Upper lobe of left lung (tissue), 6 donors: Measurements from ENCODE around the gene GRIK3. TPM values are rescaled to one million over a fixed set of nuclear protein-coding genes. Genes with fewer than 3 reads are reported as not detected.

ENCODE experiments used
- ATAC-seq, 2 donors: fragments of 200-7000 bp; cut with Tn5 transposase; one replicate each; pipeline ENCODE4 v1.9.1; 2022; ENCODE audit warnings: mild to moderate bottlenecking in 2 of 2, moderate library complexity in 2 of 2; ENCODE audit not compliant: low FRiP score in 2 of 2
- DNase-seq, 2 donors: peaks; one replicate each; pipeline ENCODE4 v3.0.0-alpha.2; 2019 to 2020
- H3K27ac ChIP-seq, 4 donors: fragments of 200-600 bp; sonication (generic); one replicate each; pipeline ENCODE4 v1.5.1; 2016 to 2019
- H3K27me3 ChIP-seq, 4 donors: fragments of 200-600 bp; sonication (generic); one replicate each; pipeline ENCODE4 v1.5.1; 2017 to 2019
- H3K36me3 ChIP-seq, 4 donors: fragments of 200-600 bp; sonication (generic); one replicate each; pipeline ENCODE4 v1.5.1; 2016 to 2019
- H3K4me1 ChIP-seq, 4 donors: fragments of 200-600 bp; sonication (generic); one replicate each; pipeline ENCODE4 v1.5.1; 2018 to 2019
- H3K4me3 ChIP-seq, 4 donors: fragments of 200-600 bp; sonication (generic); one replicate each; pipeline ENCODE4 v1.5.1; 2017 to 2019; ENCODE audit warnings: mild to moderate bottlenecking in 2 of 4, moderate library complexity in 1 of 4
- H3K9me3 ChIP-seq, 4 donors: fragments of 200-600 bp; sonication (generic); one replicate each; pipeline ENCODE4 v1.5.1; 2018 to 2019
- EP300 ChIP-seq, 4 donors: sonication (generic); formaldehyde crosslinking; IDR thresholded peaks; one replicate each; pipeline ENCODE4 v1.5.1; 2017; ENCODE audit warnings: antibody characterized with exemption in 4 of 4, control low read depth in 2 of 4
- POLR2A ChIP-seq, 4 donors: fragments of 450-650 bp; IDR thresholded peaks; one replicate each; pipeline ENCODE4 v1.5.1; 2016 to 2017; ENCODE audit warnings: antibody characterized with exemption in 4 of 4, mild to moderate bottlenecking in 2 of 4
- POLR2AphosphoS5 ChIP-seq, 2 donors: sonication (generic); formaldehyde crosslinking; IDR thresholded peaks; one replicate each; pipeline ENCODE4 v1.5.1; 2017; ENCODE audit warnings: antibody characterized with exemption in 2 of 2
- WGBS, 2 donors: methylation state at CpG; one replicate each; pipeline ENCODE4 v1.1.5; 2017 to 2018; 5-methylcytosine and 5-hydroxymethylcytosine counted together
- total RNA-seq, 6 donors: library from RNA; depleted of rRNA in 4 of 6; stranded (reverse); fragments of >200 nt in 4 of 6; gene quantifications; one replicate each; pipeline versions ENCODE4 v1.1.0 to v1.2.1, GENCODE V29; 2016 to 2021
- TF ChIP-seq, protein P1 (sequence below), 6 experiments: fragments of 450-650 bp in 4 of 6; fragments of 200-600 bp in 2 of 6; sonication (generic) in 2 of 6; IDR thresholded peaks; one replicate each; pipeline ENCODE4 v1.5.1; 2016 to 2019; ENCODE audit warnings: antibody characterized with exemption in 6 of 6
- donor health status: DM: no; HTN: no; CAD: no; lungs with moderate emphysema.
- donor health status: DM: no; HTN: yes; CAD: no; lungs with severe emphysema.

GRIK3 gene
- total RNA-seq, 6 donors from 2014 or later, result 0.10 to 0.22 TPM; not detected in 4

DNA sequence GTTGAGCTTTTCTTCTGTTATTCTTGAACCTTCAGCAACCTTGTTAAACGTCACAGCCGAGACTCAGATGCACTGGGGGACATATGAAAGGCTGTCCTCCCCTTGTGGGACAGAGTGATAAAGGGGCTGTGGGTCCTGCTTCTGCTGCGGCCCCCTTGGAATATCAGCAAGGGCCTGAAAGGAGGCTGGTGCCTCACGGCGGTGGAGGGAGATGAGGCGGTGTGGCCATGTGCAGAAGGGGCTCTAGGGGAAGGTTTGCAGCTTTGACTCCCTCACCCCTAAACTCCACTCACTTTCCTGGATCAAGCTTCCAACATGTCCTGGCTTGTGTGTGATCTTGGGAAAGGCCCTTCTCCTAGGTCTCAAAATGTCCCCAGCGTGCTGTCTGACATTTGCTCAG, 280.9 kb downstream of the GRIK3 start:
- DNase-seq (no peak), ATAC-seq (no peak)
- Histone ChIP-seq H3K4me1 (no peaks in the 10 kb centered on the region), H3K9me3 (no peaks in the 10 kb centered on the region), H3K4me3 (no peak overlapping the region), H3K36me3 (no peaks in the 10 kb centered on the region), H3K27me3 (no peaks in the 10 kb centered on the region), H3K27ac (no peak overlapping the region)
- 89 to 93% methylated on average over 5 to 7 of the region's 7 CpGs for WGBS, 2 donors
- TF ChIP-seq POLR2A (IDR thresholded peaks at IDR 0.05) (no peak), POLR2AphosphoS5 (IDR thresholded peaks at IDR 0.05) (no peak), EP300 (IDR thresholded peaks at IDR 0.05) (no peak)
- TF ChIP-seq, protein P1, sequence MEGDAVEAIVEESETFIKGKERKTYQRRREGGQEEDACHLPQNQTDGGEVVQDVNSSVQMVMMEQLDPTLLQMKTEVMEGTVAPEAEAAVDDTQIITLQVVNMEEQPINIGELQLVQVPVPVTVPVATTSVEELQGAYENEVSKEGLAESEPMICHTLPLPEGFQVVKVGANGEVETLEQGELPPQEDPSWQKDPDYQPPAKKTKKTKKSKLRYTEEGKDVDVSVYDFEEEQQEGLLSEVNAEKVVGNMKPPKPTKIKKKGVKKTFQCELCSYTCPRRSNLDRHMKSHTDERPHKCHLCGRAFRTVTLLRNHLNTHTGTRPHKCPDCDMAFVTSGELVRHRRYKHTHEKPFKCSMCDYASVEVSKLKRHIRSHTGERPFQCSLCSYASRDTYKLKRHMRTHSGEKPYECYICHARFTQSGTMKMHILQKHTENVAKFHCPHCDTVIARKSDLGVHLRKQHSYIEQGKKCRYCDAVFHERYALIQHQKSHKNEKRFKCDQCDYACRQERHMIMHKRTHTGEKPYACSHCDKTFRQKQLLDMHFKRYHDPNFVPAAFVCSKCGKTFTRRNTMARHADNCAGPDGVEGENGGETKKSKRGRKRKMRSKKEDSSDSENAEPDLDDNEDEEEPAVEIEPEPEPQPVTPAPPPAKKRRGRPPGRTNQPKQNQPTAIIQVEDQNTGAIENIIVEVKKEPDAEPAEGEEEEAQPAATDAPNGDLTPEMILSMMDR (IDR thresholded peaks at IDR 0.05), result no peak

DNA sequence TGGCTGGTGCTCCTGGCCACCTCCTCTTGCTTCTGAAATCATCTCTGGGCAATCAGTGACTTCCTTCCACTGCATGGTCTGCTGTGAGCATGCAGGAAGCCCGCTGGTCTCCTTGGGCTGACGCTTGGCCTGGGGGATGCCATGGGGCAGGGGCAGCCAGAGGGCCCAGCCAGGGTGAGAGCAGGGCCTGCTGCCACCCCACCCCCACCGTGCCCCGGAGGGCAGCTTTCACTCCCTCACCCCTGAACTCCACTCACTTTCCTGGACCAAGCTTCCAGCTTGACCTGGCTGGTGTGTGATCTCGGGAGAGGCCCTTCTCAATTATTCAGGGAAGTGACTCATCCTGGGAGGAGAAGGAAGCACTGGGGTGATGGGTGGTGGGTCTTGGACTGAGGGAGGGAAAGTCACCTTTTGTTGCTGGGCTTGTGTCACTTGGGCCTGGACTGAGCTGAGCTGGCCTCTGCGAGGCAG, 281.4 kb downstream of the GRIK3 start:
- DNase-seq, result peak in 1 of 2 donors; percentile 45
- peak in 1 of 2 donors; percentile 25 for ATAC-seq
- TF ChIP-seq POLR2A (IDR thresholded peaks at IDR 0.05) (no peak), EP300 (IDR thresholded peaks at IDR 0.05) (no peak), POLR2AphosphoS5 (IDR thresholded peaks at IDR 0.05) (no peak)
- TF ChIP-seq, protein P1 (IDR thresholded peaks at IDR 0.05), result no peak
- Histone ChIP-seq H3K36me3 (no peaks in the 10 kb centered on the region), H3K27me3 (no peaks in the 10 kb centered on the region), H3K4me1 (no peaks in the 10 kb centered on the region), H3K9me3 (no peaks in the 10 kb centered on the region), H3K27ac (no peak overlapping the region), H3K4me3 (no peak overlapping the region)
- 39 to 59% methylated on average over 4 to 6 of the region's 6 CpGs for WGBS, 2 donors

DNA sequence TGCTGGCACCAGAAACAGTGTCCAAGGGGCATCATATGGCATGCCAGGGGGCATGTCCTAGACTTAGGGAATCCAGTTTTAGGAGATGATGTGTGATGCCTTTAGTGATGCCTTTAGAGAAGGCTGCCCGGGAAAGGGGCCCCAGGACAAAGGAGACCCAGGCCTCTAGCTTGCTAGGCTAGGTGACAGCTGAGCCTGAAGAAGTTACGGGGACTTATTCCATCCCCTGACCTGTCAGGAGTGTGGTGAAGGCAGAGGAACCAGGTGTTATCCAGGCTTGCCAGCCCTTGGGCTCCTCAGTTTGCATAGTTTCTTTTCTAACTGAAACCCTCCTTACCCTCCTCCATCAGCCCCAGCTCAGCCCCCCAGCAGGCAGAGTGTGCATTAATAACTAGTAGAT, 281.9 kb downstream of the GRIK3 start:
- DNase-seq, result no peak
- no peaks in the 10 kb centered on the region for H3K9me3 ChIP-seq
- no peak for ATAC-seq
- no peak overlapping the region for H3K27ac ChIP-seq
- 61 to 69% methylated on average over 2 of the region's 2 CpGs for WGBS, 2 donors
- H3K4me1 ChIP-seq, result no peaks in the 10 kb centered on the region
- H3K4me3 ChIP-seq, result no peak overlapping the region
- H3K36me3 ChIP-seq, result no peaks in the 10 kb centered on the region
- TF ChIP-seq POLR2AphosphoS5 (IDR thresholded peaks at IDR 0.05), result no peak
- no peak for TF ChIP-seq POLR2A (IDR thresholded peaks at IDR 0.05)
- TF ChIP-seq, protein P1 (IDR thresholded peaks at IDR 0.05), result no peak
- no peak for TF ChIP-seq EP300 (IDR thresholded peaks at IDR 0.05)
- H3K27me3 ChIP-seq, result no peaks in the 10 kb centered on the region

DNA sequence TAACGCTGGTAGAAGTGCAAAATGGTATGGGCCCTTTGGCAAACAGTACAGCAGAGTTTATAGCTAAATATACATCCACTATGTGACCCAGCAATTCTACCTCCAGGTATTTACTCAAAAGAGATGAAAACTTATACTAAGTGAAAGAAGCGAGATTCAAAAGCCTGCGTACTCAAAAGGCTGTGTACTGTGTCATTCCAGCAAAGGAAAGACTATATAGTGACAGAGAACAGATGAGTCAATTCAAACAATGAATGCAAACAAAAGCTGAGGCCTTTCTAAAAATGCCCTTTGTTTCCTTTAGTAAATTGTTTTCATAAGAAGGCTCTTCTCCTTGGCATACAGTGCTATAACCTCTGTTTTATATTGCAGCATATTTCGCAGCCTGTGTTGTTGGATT, 282.8 kb downstream of the GRIK3 start:
- 86 to 89% methylated on average over 4 of the region's 4 CpGs for WGBS, 2 donors
- TF ChIP-seq, protein P1 (IDR thresholded peaks at IDR 0.05), result no peak
- TF ChIP-seq EP300 (IDR thresholded peaks at IDR 0.05), result no peak
- TF ChIP-seq POLR2AphosphoS5 (IDR thresholded peaks at IDR 0.05), result no peak
- no peak for TF ChIP-seq POLR2A (IDR thresholded peaks at IDR 0.05)
- H3K4me3 ChIP-seq, result no peak overlapping the region
- no peaks in the 10 kb centered on the region for H3K27me3 ChIP-seq
- H3K9me3 ChIP-seq, result no peaks in the 10 kb centered on the region
- H3K27ac ChIP-seq, result no peak overlapping the region
- no peaks in the 10 kb centered on the region for H3K36me3 ChIP-seq
- ATAC-seq, result no peak
- DNase-seq, result no peak
- no peaks in the 10 kb centered on the region for H3K4me1 ChIP-seq

DNA sequence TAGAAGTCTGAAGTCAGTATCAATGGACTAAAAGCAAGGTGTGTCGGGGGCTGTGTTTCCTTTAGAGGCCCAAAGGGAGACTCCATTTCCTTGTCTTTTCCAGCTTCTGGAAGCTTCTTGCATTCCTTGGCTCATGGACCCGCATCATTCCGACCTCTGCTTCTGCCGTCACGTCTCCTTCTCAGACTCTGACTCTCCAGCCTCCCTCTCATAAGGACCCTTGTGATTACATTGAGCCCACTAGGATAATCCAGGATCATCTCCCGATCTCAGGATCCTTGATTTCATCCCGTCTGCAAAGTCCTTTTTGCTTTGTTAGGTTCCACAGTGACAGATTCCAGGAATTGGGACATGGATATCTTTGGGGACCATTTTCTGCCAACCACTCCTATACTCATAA, 285.8 kb downstream of the GRIK3 start:
- ATAC-seq, result no peak
- Histone ChIP-seq H3K36me3 (no peaks in the 10 kb centered on the region), H3K27me3 (no peaks in the 10 kb centered on the region), H3K9me3 (no peaks in the 10 kb centered on the region), H3K4me1 (no peaks in the 10 kb centered on the region), H3K4me3 (no peak overlapping the region), H3K27ac (no peak overlapping the region)
- 91 to 93% methylated on average over 7 of the region's 7 CpGs for WGBS, 2 donors
- DNase-seq, result no peak
- TF ChIP-seq POLR2AphosphoS5 (IDR thresholded peaks at IDR 0.05), result no peak
- TF ChIP-seq EP300 (IDR thresholded peaks at IDR 0.05), result no peak
- TF ChIP-seq, protein P1 (IDR thresholded peaks at IDR 0.05), result no peak
- no peak for TF ChIP-seq POLR2A (IDR thresholded peaks at IDR 0.05)
